Activated gamma-delta T cell (primary cell): ENCODE results near the gene HELT.
"Not testable (repeated sequence)": the region's sequence is repeated elsewhere in the genome, so short reads cannot be mapped to it uniquely, and the experiment has no call there.

ENCODE experiments used
- DNase-seq: peaks from one replicate; lab custom pipeline; 2025; lab: John Stamatoyannopoulos, UW

Gene HELT

GRCh38 chr4:185036019-185036418, 17.7 kb downstream of the HELT start:
- no peak for DNase-seq

GRCh38 chr4:185036842-185037241, 18.6 kb downstream of the HELT start:
- DNase-seq = no peak

GRCh38 chr4:185039508-185040273, 21.4 kb downstream of the HELT start:
- DNase-seq = no peak

GRCh38 chr4:185040523-185040922, 22.2 kb downstream of the HELT start:
- DNase-seq = no peak

- DNase-seq = not testable (repeated sequence)
Measured at GRCh38 chr4:185050286-185050685, 32.0 kb downstream of the HELT start.

- not testable (repeated sequence) for DNase-seq
Measured at GRCh38 chr4:185051283-185051682, 33.0 kb downstream of the HELT start.

GRCh38 chr4:185053746-185054145, 35.5 kb downstream of the HELT start:
- DNase-seq = no peak

- DNase-seq = no peak
Measured at GRCh38 chr4:185054272-185054671, 36.0 kb downstream of the HELT start.

GRCh38 chr4:185054886-185055285, 36.6 kb downstream of the HELT start:
- no peak for DNase-seq

GRCh38 chr4:185061610-185062009, 43.3 kb downstream of the HELT start:
- no peak for DNase-seq

GRCh38 chr4:185062606-185063005, 44.3 kb downstream of the HELT start:
- DNase-seq = no peak

- no peak for DNase-seq
Measured at GRCh38 chr4:185066179-185066578, 47.9 kb downstream of the HELT start.

GRCh38 chr4:185068837-185069236, 50.5 kb downstream of the HELT start:
- DNase-seq = no peak
